ENCODE measurements around the gene GABBR2.
"Not testable (repeated sequence)": the region's sequence is repeated elsewhere in the genome, so short reads cannot be mapped to it uniquely, and the experiment has no call there.

GABBR2 gene

GRCh38 chr9:98471185-98471584 is 237.6 kb downstream of the GABBR2 start:
- H3K9ac ChIP-seq (ENCODE audit: low read depth, low read length): no peak overlapping the region
- 98% methylated on average over 3 of the region's 3 CpGs for WGBS
- no peaks in the 10 kb centered on the region for H3K4me1 ChIP-seq (ENCODE audit: insufficient read depth, low read length)
- H3K27me3 ChIP-seq (ENCODE audit: insufficient read depth, low read length): no peaks in the 10 kb centered on the region
- H3K36me3 ChIP-seq (ENCODE audit: insufficient read depth, low read length): no peaks in the 10 kb centered on the region
- no peak overlapping the region for H3K4me3 ChIP-seq (ENCODE audit: low read length)
- no peak overlapping the region for H3K27ac ChIP-seq (ENCODE audit: low read depth, low read length)
- H3K9me3 ChIP-seq (ENCODE audit: insufficient read depth, low read depth, low read length): no peaks in the 10 kb centered on the region

- Histone ChIP-seq H3K36me3 (ENCODE audit: insufficient read depth, low read length) (no peaks in the 10 kb centered on the region), H3K9me3 (ENCODE audit: insufficient read depth, low read depth, low read length) (0 out of 2 replicates have a peak, but pooled peaks cover under 1% of the 10 kb centered on the region), H3K9ac (ENCODE audit: low read depth, low read length) (no peak overlapping the region), H3K27ac (ENCODE audit: low read depth, low read length) (no peak overlapping the region), H3K27me3 (ENCODE audit: insufficient read depth, low read length) (no peaks in the 10 kb centered on the region), H3K4me3 (ENCODE audit: low read length) (no peak overlapping the region), H3K4me1 (ENCODE audit: insufficient read depth, low read length) (no peaks in the 10 kb centered on the region)
- WGBS: 91% methylated on average over 5 of the region's 5 CpGs
These were observed 240.0 kb downstream of the GABBR2 start for GRCh38 chr9:98468567-98469239.

- Histone ChIP-seq H3K4me3 (ENCODE audit: low read length) (no peak overlapping the region), H3K4me1 (ENCODE audit: insufficient read depth, low read length) (no peaks in the 10 kb centered on the region), H3K27ac (ENCODE audit: low read depth, low read length) (no peak overlapping the region), H3K36me3 (ENCODE audit: insufficient read depth, low read length) (no peaks in the 10 kb centered on the region), H3K9me3 (ENCODE audit: insufficient read depth, low read depth, low read length) (peaks cover 30% of the 10 kb centered on the region), H3K9ac (ENCODE audit: low read depth, low read length) (no peak overlapping the region), H3K27me3 (ENCODE audit: insufficient read depth, low read length) (no peaks in the 10 kb centered on the region)
- WGBS: 78% methylated on average over 5 of the region's 5 CpGs
These were observed 242.9 kb downstream of the GABBR2 start for GRCh38 chr9:98465799-98466198.

- not testable (repeated sequence) for H3K4me3 ChIP-seq (ENCODE audit: low read length); H3K36me3 ChIP-seq (ENCODE audit: insufficient read depth, low read length); H3K27ac ChIP-seq (ENCODE audit: low read depth, low read length); H3K9ac ChIP-seq (ENCODE audit: low read depth, low read length); H3K4me1 ChIP-seq (ENCODE audit: insufficient read depth, low read length); H3K27me3 ChIP-seq (ENCODE audit: insufficient read depth, low read length)
- peaks cover 46% of the 10 kb centered on the region for H3K9me3 ChIP-seq (ENCODE audit: insufficient read depth, low read depth, low read length)
- WGBS: 97% methylated on average over 26 of the region's 30 CpGs
These were observed 244.5 kb downstream of the GABBR2 start for GRCh38 chr9:98464156-98464690.

GRCh38 chr9:98462310-98462709 is 246.4 kb downstream of the GABBR2 start:
- 100% methylated on average over 1 of the region's 2 CpGs for whole genome bisulfite sequencing
- Histone ChIP-seq H3K27me3 (ENCODE audit: insufficient read depth, low read length) (no peaks in the 10 kb centered on the region), H3K4me1 (ENCODE audit: insufficient read depth, low read length) (no peaks in the 10 kb centered on the region), H3K9me3 (ENCODE audit: insufficient read depth, low read depth, low read length) (peaks cover 49% of the 10 kb centered on the region), H3K27ac (ENCODE audit: low read depth, low read length) (no peak overlapping the region), H3K4me3 (ENCODE audit: low read length) (no peak overlapping the region), H3K9ac (ENCODE audit: low read depth, low read length) (no peak overlapping the region), H3K36me3 (ENCODE audit: insufficient read depth, low read length) (no peaks in the 10 kb centered on the region)

GRCh38 chr9:98460704-98461103 is 248.0 kb downstream of the GABBR2 start:
- Histone ChIP-seq H3K4me3 (ENCODE audit: low read length) (no peak overlapping the region), H3K9ac (ENCODE audit: low read depth, low read length) (no peak overlapping the region), H3K27ac (ENCODE audit: low read depth, low read length) (no peak overlapping the region), H3K27me3 (ENCODE audit: insufficient read depth, low read length) (no peaks in the 10 kb centered on the region), H3K9me3 (ENCODE audit: insufficient read depth, low read depth, low read length) (peaks cover 49% of the 10 kb centered on the region), H3K36me3 (ENCODE audit: insufficient read depth, low read length) (no peaks in the 10 kb centered on the region), H3K4me1 (ENCODE audit: insufficient read depth, low read length) (no peaks in the 10 kb centered on the region)

GRCh38 chr9:98457726-98458370 is 250.9 kb downstream of the GABBR2 start:
- H3K9ac ChIP-seq (ENCODE audit: low read depth, low read length): no peak overlapping the region
- WGBS: 83% methylated on average over 9 of the region's 9 CpGs
- H3K27me3 ChIP-seq (ENCODE audit: insufficient read depth, low read length): no peaks in the 10 kb centered on the region
- no peaks in the 10 kb centered on the region for H3K36me3 ChIP-seq (ENCODE audit: insufficient read depth, low read length)
- H3K4me1 ChIP-seq (ENCODE audit: insufficient read depth, low read length): no peaks in the 10 kb centered on the region
- H3K4me3 ChIP-seq (ENCODE audit: low read length): no peak overlapping the region
- no peak overlapping the region for H3K27ac ChIP-seq (ENCODE audit: low read depth, low read length)
- peaks cover 40% of the 10 kb centered on the region for H3K9me3 ChIP-seq (ENCODE audit: insufficient read depth, low read depth, low read length)

- H3K27ac ChIP-seq (ENCODE audit: low read depth, low read length): no peak overlapping the region
- H3K4me3 ChIP-seq (ENCODE audit: low read length): no peak overlapping the region
- WGBS: 83% methylated on average over 2 of the region's 2 CpGs
- peaks cover 23% of the 10 kb centered on the region for H3K9me3 ChIP-seq (ENCODE audit: insufficient read depth, low read depth, low read length)
- no peaks in the 10 kb centered on the region for H3K36me3 ChIP-seq (ENCODE audit: insufficient read depth, low read length)
- H3K4me1 ChIP-seq (ENCODE audit: insufficient read depth, low read length): no peaks in the 10 kb centered on the region
- H3K9ac ChIP-seq (ENCODE audit: low read depth, low read length): no peak overlapping the region
- no peaks in the 10 kb centered on the region for H3K27me3 ChIP-seq (ENCODE audit: insufficient read depth, low read length)
These were observed 252.6 kb downstream of the GABBR2 start for GRCh38 chr9:98456156-98456613.

- 85% methylated on average over 10 of the region's 12 CpGs for WGBS
- Histone ChIP-seq H3K9me3 (ENCODE audit: insufficient read depth, low read depth, low read length) (peaks cover 21% of the 10 kb centered on the region), H3K27me3 (ENCODE audit: insufficient read depth, low read length) (no peaks in the 10 kb centered on the region), H3K36me3 (ENCODE audit: insufficient read depth, low read length) (no peaks in the 10 kb centered on the region), H3K9ac (ENCODE audit: low read depth, low read length) (no peak overlapping the region), H3K4me3 (ENCODE audit: low read length) (no peak overlapping the region), H3K27ac (ENCODE audit: low read depth, low read length) (no peak overlapping the region), H3K4me1 (ENCODE audit: insufficient read depth, low read length) (no peaks in the 10 kb centered on the region)
These were observed 253.2 kb downstream of the GABBR2 start for GRCh38 chr9:98455256-98456155.

- Histone ChIP-seq H3K36me3 (ENCODE audit: insufficient read depth, low read length) (no peaks in the 10 kb centered on the region), H3K27me3 (ENCODE audit: insufficient read depth, low read length) (no peaks in the 10 kb centered on the region), H3K9ac (ENCODE audit: low read depth, low read length) (no peak overlapping the region), H3K27ac (ENCODE audit: low read depth, low read length) (no peak overlapping the region), H3K9me3 (ENCODE audit: insufficient read depth, low read depth, low read length) (peaks cover 5% of the 10 kb centered on the region; the same call in 1 of the 2 replicates), H3K4me3 (ENCODE audit: low read length) (no peak overlapping the region), H3K4me1 (ENCODE audit: insufficient read depth, low read length) (no peaks in the 10 kb centered on the region; the same call in 1 of the 2 replicates)
- 94% methylated on average over 16 of the region's 16 CpGs for WGBS
These were observed 255.0 kb downstream of the GABBR2 start for GRCh38 chr9:98453589-98454311.

All from HUES64 (cell line).